SU-DHL-6 (cell line): ENCODE results near the gene DNAJB14.

Experiments
- H2AFZ ChIP-seq: fragments of 200-600 bp; sonication (generic); 2 replicates; pipeline ENCODE4 v1.6.1; 2014; ENCODE audit warnings: low read depth, mild to moderate bottlenecking, moderate library complexity, mixed read lengths, antibody characterized with exemption, low read length; ENCODE audit not compliant: severe bottlenecking
- H3F3A ChIP-seq: fragments of 200-600 bp; shearing (Covaris generic); 2 replicates; pipeline ENCODE4 v1.6.0; 2016; ENCODE audit warnings: antibody characterized with exemption, mild to moderate bottlenecking; ENCODE audit not compliant: insufficient read depth
- H3K27ac ChIP-seq: fragments of 200-600 bp; sonication (generic); 2 replicates; pipeline ENCODE4 v1.5.1; 2016; ENCODE audit warnings: low read depth, mild to moderate bottlenecking, low read length, moderate library complexity, mixed read lengths
- H3K27me3 ChIP-seq: fragments of 200-600 bp; sonication (generic), shearing (Covaris generic); 2 replicates; pipeline ENCODE4 v1.6.0; 2014; ENCODE audit warnings: mild to moderate bottlenecking, low read length
- H3K36me3 ChIP-seq: fragments of 200-600 bp; sonication (generic); 2 replicates; pipeline ENCODE4 v1.6.1; 2014; ENCODE audit warnings: mild to moderate bottlenecking, low read length, mixed read lengths
- H3K4me2 ChIP-seq: fragments of 300-600, 200-600 bp; shearing (Covaris generic), sonication (generic); 2 replicates; pipeline ENCODE4 v1.6.0; 2014; ENCODE audit warnings: low read length, low read depth, mild to moderate bottlenecking; ENCODE audit not compliant: poor library complexity, severe bottlenecking
- H3K4me3 ChIP-seq: fragments of 200-600 bp; sonication (generic); 2 replicates; pipeline ENCODE4 v1.5.1; 2014; ENCODE audit warnings: antibody characterized with exemption, low read length, mild to moderate bottlenecking, mixed read lengths; ENCODE audit not compliant: insufficient read depth, poor library complexity, severe bottlenecking
- H3K79me2 ChIP-seq: fragments of 200-600 bp; sonication (generic); 2 replicates; pipeline ENCODE4 v1.6.1; 2014; ENCODE audit warnings: mild to moderate bottlenecking, low read length, moderate library complexity; ENCODE audit not compliant: insufficient read depth
- H3K9ac ChIP-seq: fragments of 200-600 bp; sonication (generic); 2 replicates; pipeline ENCODE4 v1.7.0; 2014; ENCODE audit warnings: mild to moderate bottlenecking, low read length
- H3K9me2 ChIP-seq: fragments of 200-600 bp; sonication (generic); replicated peaks from 2 replicates; pipeline ENCODE4 v1.6.1; 2014; ENCODE audit warnings: low read length; ENCODE audit not compliant: insufficient read depth
- H3K9me3 ChIP-seq: fragments of 200-600 bp; sonication (generic); 2 replicates; pipeline ENCODE4 v1.6.1; 2014; ENCODE audit warnings: low read length, mixed read lengths; ENCODE audit not compliant: insufficient read depth
- H4K20me1 ChIP-seq: fragments of 200-600 bp; sonication (generic); 2 replicates; pipeline ENCODE4 v1.6.1; 2014; ENCODE audit warnings: low read depth, mild to moderate bottlenecking, antibody characterized with exemption, low read length, moderate library complexity, mixed read lengths
- EZH2phosphoT487 ChIP-seq: fragments of 200-600 bp; sonication (generic), shearing (Covaris generic); conservative IDR thresholded peaks from 2 replicates; pipeline ENCODE4 v1.6.1; 2018; ENCODE audit warnings: mild to moderate bottlenecking, antibody characterized with exemption, low read length, moderate library complexity, mixed read lengths
- TF ChIP-seq, protein P1 (sequence below): fragments of 200-600 bp; sonication (generic); IDR thresholded peaks from one replicate; pipeline ENCODE4 v1.5.1; 2017; ENCODE audit warnings: antibody characterized with exemption, mild to moderate bottlenecking, low read length, moderate library complexity; ENCODE audit not compliant: insufficient read depth, poor library complexity, severe bottlenecking

Gene DNAJB14

DNA sequence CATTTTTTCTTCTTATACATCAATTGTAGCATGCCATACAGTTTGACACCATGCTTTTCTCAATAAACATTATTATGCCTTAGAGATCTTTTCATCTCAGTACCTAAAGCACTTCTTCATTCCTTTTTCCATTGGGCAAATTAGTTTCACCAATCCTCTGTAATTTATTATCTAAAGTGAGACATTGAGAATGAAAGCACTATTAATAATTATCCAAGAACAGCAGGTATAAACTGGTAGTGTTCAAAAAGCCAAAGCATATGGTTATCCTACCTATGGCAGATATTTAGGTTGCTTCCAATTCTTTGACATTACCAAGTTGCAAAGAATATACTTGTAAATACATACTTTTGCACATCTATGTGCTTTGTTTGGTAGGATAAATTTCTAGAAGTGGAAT is 67.8 kb downstream of the DNAJB14 start:
- Histone ChIP-seq H3K27me3 (no peaks in the 10 kb centered on the region), H3K4me3 (no peak overlapping the region), H3K9ac (no peak overlapping the region), H3K4me2 (no peak overlapping the region), H3K27ac (no peak overlapping the region), H2AFZ (no peak overlapping the region), H3K79me2 (no peaks in the 10 kb centered on the region), H3K9me3 (no peaks in the 10 kb centered on the region), H3K36me3 (no peaks in the 10 kb centered on the region; the same call in 1 of the 2 replicates), H3K9me2 (no peaks in the 10 kb centered on the region), H4K20me1 (no peaks in the 10 kb centered on the region), H3F3A (no peaks in the 10 kb centered on the region)
- TF ChIP-seq, protein P1, sequence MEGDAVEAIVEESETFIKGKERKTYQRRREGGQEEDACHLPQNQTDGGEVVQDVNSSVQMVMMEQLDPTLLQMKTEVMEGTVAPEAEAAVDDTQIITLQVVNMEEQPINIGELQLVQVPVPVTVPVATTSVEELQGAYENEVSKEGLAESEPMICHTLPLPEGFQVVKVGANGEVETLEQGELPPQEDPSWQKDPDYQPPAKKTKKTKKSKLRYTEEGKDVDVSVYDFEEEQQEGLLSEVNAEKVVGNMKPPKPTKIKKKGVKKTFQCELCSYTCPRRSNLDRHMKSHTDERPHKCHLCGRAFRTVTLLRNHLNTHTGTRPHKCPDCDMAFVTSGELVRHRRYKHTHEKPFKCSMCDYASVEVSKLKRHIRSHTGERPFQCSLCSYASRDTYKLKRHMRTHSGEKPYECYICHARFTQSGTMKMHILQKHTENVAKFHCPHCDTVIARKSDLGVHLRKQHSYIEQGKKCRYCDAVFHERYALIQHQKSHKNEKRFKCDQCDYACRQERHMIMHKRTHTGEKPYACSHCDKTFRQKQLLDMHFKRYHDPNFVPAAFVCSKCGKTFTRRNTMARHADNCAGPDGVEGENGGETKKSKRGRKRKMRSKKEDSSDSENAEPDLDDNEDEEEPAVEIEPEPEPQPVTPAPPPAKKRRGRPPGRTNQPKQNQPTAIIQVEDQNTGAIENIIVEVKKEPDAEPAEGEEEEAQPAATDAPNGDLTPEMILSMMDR, result no peak
- TF ChIP-seq EZH2phosphoT487, result no peak

DNA sequence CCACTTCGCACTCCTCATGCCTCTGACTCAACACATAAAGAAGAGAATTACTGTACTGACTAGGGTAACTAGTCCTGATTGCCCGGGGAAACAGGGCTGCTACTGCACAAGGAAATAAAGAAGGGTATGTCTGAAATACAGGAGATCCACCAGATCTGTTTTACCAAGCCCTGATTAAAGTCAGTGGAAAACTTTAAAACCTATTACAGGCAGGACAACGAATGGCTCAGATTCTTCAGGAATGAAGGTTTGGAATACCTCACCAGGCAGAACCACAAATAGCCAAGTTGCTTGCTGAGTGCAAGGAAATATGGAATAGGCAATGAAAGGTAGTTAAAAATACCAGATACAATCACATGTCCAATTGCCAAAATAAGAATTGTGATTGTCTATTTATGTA is 69.5 kb downstream of the DNAJB14 start:
- Histone ChIP-seq H3F3A (no peaks in the 10 kb centered on the region), H2AFZ (no peak overlapping the region), H3K9ac (no peak overlapping the region), H3K36me3 (no peaks in the 10 kb centered on the region; the same call in 1 of the 2 replicates), H3K4me2 (no peak overlapping the region), H3K9me3 (no peaks in the 10 kb centered on the region), H3K9me2 (no peaks in the 10 kb centered on the region), H3K27ac (no peak overlapping the region), H3K79me2 (no peaks in the 10 kb centered on the region), H4K20me1 (no peaks in the 10 kb centered on the region), H3K4me3 (no peak overlapping the region), H3K27me3 (no peaks in the 10 kb centered on the region)
- TF ChIP-seq EZH2phosphoT487, result no peak
- TF ChIP-seq, protein P1, result no peak

- H3K4me2 ChIP-seq, result no peak overlapping the region
- H4K20me1 ChIP-seq, result no peaks in the 10 kb centered on the region
- no peaks in the 10 kb centered on the region for H3K36me3 ChIP-seq
- no peak overlapping the region for H2AFZ ChIP-seq
- H3K9ac ChIP-seq, result no peak overlapping the region
- H3K9me2 ChIP-seq, result no peaks in the 10 kb centered on the region
- H3K9me3 ChIP-seq, result no peaks in the 10 kb centered on the region
- H3K27me3 ChIP-seq, result no peaks in the 10 kb centered on the region
- TF ChIP-seq, protein P1, result no peak
- TF ChIP-seq EZH2phosphoT487, result no peak
- H3K79me2 ChIP-seq, result no peaks in the 10 kb centered on the region
- H3F3A ChIP-seq, result no peaks in the 10 kb centered on the region
- H3K27ac ChIP-seq, result no peak overlapping the region
- H3K4me3 ChIP-seq, result no peak overlapping the region
These were observed 71.3 kb downstream of the DNAJB14 start for GRCh38 chr4:99875071-99875470.

GRCh38 chr4:99872570-99872969 is 73.8 kb downstream of the DNAJB14 start:
- TF ChIP-seq, protein P1, result no peak
- no peak for TF ChIP-seq EZH2phosphoT487
- Histone ChIP-seq H3K79me2 (no peaks in the 10 kb centered on the region), H3K27ac (no peak overlapping the region), H3F3A (no peaks in the 10 kb centered on the region), H3K27me3 (no peaks in the 10 kb centered on the region), H3K4me3 (no peak overlapping the region), H3K9me2 (no peaks in the 10 kb centered on the region), H3K4me2 (no peak overlapping the region), H3K9ac (no peak overlapping the region), H3K9me3 (no peaks in the 10 kb centered on the region), H2AFZ (no peak overlapping the region), H4K20me1 (no peaks in the 10 kb centered on the region), H3K36me3 (no peaks in the 10 kb centered on the region)
